ENCODE data around the gene GID8.

GID8 gene

GRCh38 chr20:62897666-62898065, 40.3 kb upstream of the GID8 start:
- peaks cover 49 to 63% of the 10 kb centered on the region in 2 experiments for H3K36me3 ChIP-seq (ENCODE audit: control insufficient read depth in 1 of 2, insufficient read depth in 2 of 2, low read depth in 1 of 2, low read length in 2 of 2)
- no peak overlapping the region for H2BK12ac ChIP-seq (ENCODE audit: low read length in 2 of 2)
- H3K27me3 ChIP-seq (ENCODE audit: control insufficient read depth in 1 of 2, insufficient read depth in 1 of 2, low read length in 2 of 2), result no peaks in the 10 kb centered on the region
- H2AK5ac ChIP-seq (ENCODE audit: low read length, severe bottlenecking), result no peak overlapping the region
- 95% methylated on average over 11 of the region's 11 CpGs for WGBS
- no peak overlapping the region for H3K4ac ChIP-seq (ENCODE audit: low read depth in 1 of 2, low read length in 2 of 2)
- H3K4me1 ChIP-seq (ENCODE audit: control insufficient read depth, insufficient read depth, low read depth, low read length), result peaks cover 23% of the 10 kb centered on the region
- no peak overlapping the region for H3K27ac ChIP-seq (ENCODE audit: low read length, poor library complexity, severe bottlenecking)
- no peak overlapping the region for H3K23ac ChIP-seq (ENCODE audit: low read length in 2 of 2)
- H3K9me3 ChIP-seq (ENCODE audit: control insufficient read depth, low read length), result no peaks in the 10 kb centered on the region
- no peak overlapping the region for H3K9ac ChIP-seq (ENCODE audit: low read length)
- no peak overlapping the region for H2AFZ ChIP-seq (ENCODE audit: low read depth, low read length)
- H4K8ac ChIP-seq (ENCODE audit: low read length), result no peak overlapping the region
- no peak overlapping the region for H2BK120ac ChIP-seq (ENCODE audit: low read depth, low read length)
- H3K18ac ChIP-seq (ENCODE audit: low read depth in 1 of 2, low read length in 2 of 2), result no peak overlapping the region
- peaks cover 35% of the 10 kb centered on the region for H3K79me1 ChIP-seq (replicated peaks; ENCODE audit: low read length, poor library complexity, severe bottlenecking)
- no peak overlapping the region for H2BK15ac ChIP-seq (ENCODE audit: low read depth, poor library complexity, severe bottlenecking)
- no peak overlapping the region for H3K4me2 ChIP-seq (ENCODE audit: low read length, poor library complexity, severe bottlenecking)
- DNase-seq, result no peak
- H2BK5ac ChIP-seq (ENCODE audit: low read depth, low read length, poor library complexity, severe bottlenecking), result no peak overlapping the region
- H4K91ac ChIP-seq (ENCODE audit: low read length), result no peak overlapping the region
- no peak overlapping the region for H3K4me3 ChIP-seq (ENCODE audit: insufficient read depth in 1 of 2, low read depth in 1 of 2, low read length in 2 of 2)
- H3K14ac ChIP-seq (ENCODE audit: low read length in 2 of 2), result no peak overlapping the region

DNA sequence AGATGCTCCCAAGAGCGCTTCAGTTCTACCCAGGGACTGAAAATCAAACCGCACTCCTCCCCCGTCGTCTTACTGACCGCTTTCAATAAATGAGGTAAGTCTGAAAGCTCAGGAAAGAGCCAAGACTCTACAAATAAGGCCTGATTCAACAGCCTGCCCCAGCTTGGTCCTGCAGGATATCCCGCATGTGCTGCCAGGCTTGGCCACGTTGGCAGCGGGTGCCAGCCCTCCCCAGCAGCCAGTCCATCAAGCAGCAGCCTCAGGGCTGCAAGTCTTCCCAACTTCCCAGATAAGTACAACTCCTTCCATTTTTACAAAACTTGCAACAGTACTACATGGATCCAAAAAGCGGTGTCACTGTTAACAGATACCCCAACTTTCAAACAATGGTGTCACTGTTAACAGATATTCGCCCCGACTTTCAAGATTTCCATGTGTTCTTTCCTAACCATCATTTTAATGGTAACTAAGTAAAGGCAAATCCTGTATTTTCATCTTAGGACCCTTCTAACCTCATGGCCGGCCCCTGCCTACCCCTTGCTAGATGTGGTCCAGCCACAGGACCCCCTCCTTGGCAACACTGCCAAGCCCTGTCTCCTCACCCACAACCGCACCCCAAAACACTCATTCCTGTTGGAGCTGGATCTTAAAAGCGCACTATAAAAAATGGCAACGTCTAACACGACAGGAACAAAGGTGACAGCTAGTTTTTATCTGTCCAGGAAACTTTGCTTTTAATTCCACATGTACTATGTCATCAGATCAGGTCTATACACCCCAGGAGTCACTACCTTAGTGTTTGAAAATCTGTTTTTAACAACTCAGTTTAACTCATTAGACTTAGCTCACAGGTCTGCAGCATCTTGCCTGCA, 39.6 kb upstream of the GID8 start:
- no peak for DNase-seq
- Histone ChIP-seq H2BK12ac (ENCODE audit: low read length in 2 of 2) (no peak overlapping the region), H3K4me1 (ENCODE audit: control insufficient read depth, insufficient read depth, low read depth, low read length) (peaks cover 27% of the 10 kb centered on the region), H2BK120ac (ENCODE audit: low read depth, low read length) (no peak overlapping the region), H3K27ac (ENCODE audit: low read length, poor library complexity, severe bottlenecking) (no peak overlapping the region), H3K9me3 (ENCODE audit: control insufficient read depth, low read length) (no peaks in the 10 kb centered on the region), H4K8ac (ENCODE audit: low read length) (no peak overlapping the region), H2AK5ac (ENCODE audit: low read length, severe bottlenecking) (no peak overlapping the region), H3K27me3 (ENCODE audit: control insufficient read depth in 1 of 2, insufficient read depth in 1 of 2, low read length in 2 of 2) (no peaks in the 10 kb centered on the region), H4K91ac (ENCODE audit: low read length) (no peak overlapping the region), H2BK5ac (ENCODE audit: low read depth, low read length, poor library complexity, severe bottlenecking) (no peak overlapping the region), H3K36me3 (ENCODE audit: control insufficient read depth in 1 of 2, insufficient read depth in 2 of 2, low read depth in 1 of 2, low read length in 2 of 2) (peaks cover 48 to 63% of the 10 kb centered on the region in 2 experiments), H2AFZ (ENCODE audit: low read depth, low read length) (no peak overlapping the region), H3K14ac (ENCODE audit: low read length in 2 of 2) (no peak overlapping the region), H3K4me3 (ENCODE audit: insufficient read depth in 1 of 2, low read depth in 1 of 2, low read length in 2 of 2) (no peak overlapping the region), H3K4ac (ENCODE audit: low read depth in 1 of 2, low read length in 2 of 2) (peak overlapping the region in 1 of 2 experiments; percentile 61), H3K79me1 (replicated peaks; ENCODE audit: low read length, poor library complexity, severe bottlenecking) (peaks cover 35% of the 10 kb centered on the region), H3K23ac (ENCODE audit: low read length in 2 of 2) (no peak overlapping the region), H3K4me2 (ENCODE audit: low read length, poor library complexity, severe bottlenecking) (no peak overlapping the region), H2BK15ac (ENCODE audit: low read depth, poor library complexity, severe bottlenecking) (no peak overlapping the region), H3K9ac (ENCODE audit: low read length) (no peak overlapping the region), H3K18ac (ENCODE audit: low read depth in 1 of 2, low read length in 2 of 2) (no peak overlapping the region)
- 96% methylated on average over 16 of the region's 16 CpGs for WGBS

DNA sequence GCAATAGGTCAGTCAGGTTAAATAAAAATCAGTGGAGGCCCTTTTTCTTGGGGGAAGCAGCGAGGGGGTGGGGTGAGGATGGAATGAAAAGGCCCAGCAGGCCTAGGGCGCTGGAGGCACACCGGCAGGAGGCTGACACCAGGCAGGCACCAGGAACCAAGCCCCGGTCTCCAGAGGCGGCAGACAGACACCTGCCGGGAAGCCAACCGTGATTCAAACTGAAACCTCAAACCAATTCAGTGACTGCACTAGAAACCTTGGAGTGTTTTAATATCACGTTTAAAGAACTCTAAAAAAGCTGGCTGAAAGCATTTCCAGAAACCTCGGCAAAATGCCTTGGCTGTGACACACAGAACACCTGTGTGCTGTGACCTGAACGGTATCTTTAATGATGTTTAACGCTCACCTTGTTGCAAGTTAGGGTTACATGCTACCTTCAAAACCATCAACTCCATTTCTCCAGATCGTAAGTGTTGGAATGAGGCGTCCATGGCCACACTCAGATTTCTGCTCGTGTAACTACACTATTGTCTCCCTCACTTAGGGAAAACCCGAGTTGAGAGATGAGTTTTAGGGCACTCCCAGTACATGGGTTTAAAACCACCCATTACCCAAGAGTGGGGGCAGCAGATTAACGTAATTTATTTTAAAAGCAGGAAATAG, 38.8 kb upstream of the GID8 start:
- no peak overlapping the region for H3K27ac ChIP-seq (ENCODE audit: low read length, poor library complexity, severe bottlenecking)
- H3K4me3 ChIP-seq (ENCODE audit: insufficient read depth in 1 of 2, low read depth in 1 of 2, low read length in 2 of 2), result no peak overlapping the region
- WGBS, result 92% methylated on average over 16 of the region's 16 CpGs
- H3K79me1 ChIP-seq (replicated peaks; ENCODE audit: low read length, poor library complexity, severe bottlenecking), result peaks cover 32% of the 10 kb centered on the region
- no peak overlapping the region for H2BK12ac ChIP-seq (ENCODE audit: low read length in 2 of 2)
- H2BK5ac ChIP-seq (ENCODE audit: low read depth, low read length, poor library complexity, severe bottlenecking), result no peak overlapping the region
- H3K27me3 ChIP-seq (ENCODE audit: control insufficient read depth in 1 of 2, insufficient read depth in 1 of 2, low read length in 2 of 2), result no peaks in the 10 kb centered on the region
- H4K8ac ChIP-seq (ENCODE audit: low read length), result no peak overlapping the region
- H2AK5ac ChIP-seq (ENCODE audit: low read length, severe bottlenecking), result no peak overlapping the region
- no peak overlapping the region for H4K91ac ChIP-seq (ENCODE audit: low read length)
- H3K4me1 ChIP-seq (ENCODE audit: control insufficient read depth, insufficient read depth, low read depth, low read length), result peaks cover 31% of the 10 kb centered on the region
- H3K4ac ChIP-seq (ENCODE audit: low read depth in 1 of 2, low read length in 2 of 2), result no peak overlapping the region
- H3K18ac ChIP-seq (ENCODE audit: low read depth in 1 of 2, low read length in 2 of 2), result no peak overlapping the region
- H3K9me3 ChIP-seq (ENCODE audit: control insufficient read depth, low read length), result no peaks in the 10 kb centered on the region
- H3K36me3 ChIP-seq (ENCODE audit: control insufficient read depth in 1 of 2, insufficient read depth in 2 of 2, low read depth in 1 of 2, low read length in 2 of 2), result peaks cover 42 to 63% of the 10 kb centered on the region in 2 experiments
- no peak for DNase-seq
- peak overlapping the region; percentile 35 for H3K9ac ChIP-seq (ENCODE audit: low read length)
- H2BK15ac ChIP-seq (ENCODE audit: low read depth, poor library complexity, severe bottlenecking), result no peak overlapping the region
- H2BK120ac ChIP-seq (ENCODE audit: low read depth, low read length), result no peak overlapping the region
- H2AFZ ChIP-seq (ENCODE audit: low read depth, low read length), result no peak overlapping the region
- no peak overlapping the region for H3K23ac ChIP-seq (ENCODE audit: low read length in 2 of 2)
- H3K14ac ChIP-seq (ENCODE audit: low read length in 2 of 2), result no peak overlapping the region
- no peak overlapping the region for H3K4me2 ChIP-seq (ENCODE audit: low read length, poor library complexity, severe bottlenecking)

DNA sequence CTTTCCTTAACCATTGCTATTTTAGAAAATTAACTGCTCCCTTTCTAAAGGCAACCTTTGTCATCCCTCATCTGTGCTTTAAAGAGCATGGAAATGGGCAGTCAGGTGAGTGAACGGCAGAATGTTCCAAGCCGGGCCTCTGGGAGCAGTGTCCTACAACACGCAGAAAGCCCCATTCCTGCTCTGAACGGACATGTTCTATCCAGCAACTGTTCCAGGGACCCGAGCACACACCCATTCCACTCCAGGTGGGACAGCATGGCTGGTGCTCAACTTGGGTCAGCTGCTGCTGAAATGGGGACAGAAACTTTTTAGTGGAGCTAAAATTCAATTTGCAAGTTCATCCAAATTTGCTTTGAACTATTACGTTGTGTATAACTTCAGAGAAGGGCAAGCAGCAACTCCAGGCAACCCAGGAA, 38.3 kb upstream of the GID8 start:
- Histone ChIP-seq H2BK120ac (ENCODE audit: low read depth, low read length) (no peak overlapping the region), H3K27ac (ENCODE audit: low read length, poor library complexity, severe bottlenecking) (no peak overlapping the region), H3K4ac (ENCODE audit: low read depth in 1 of 2, low read length in 2 of 2) (no peak overlapping the region), H3K36me3 (ENCODE audit: control insufficient read depth in 1 of 2, insufficient read depth in 2 of 2, low read depth in 1 of 2, low read length in 2 of 2) (peaks cover 38 to 62% of the 10 kb centered on the region in 2 experiments), H2AK5ac (ENCODE audit: low read length, severe bottlenecking) (no peak overlapping the region), H3K4me1 (ENCODE audit: control insufficient read depth, insufficient read depth, low read depth, low read length) (peaks cover 31% of the 10 kb centered on the region), H3K9ac (ENCODE audit: low read length) (peak overlapping the region; percentile 35), H2AFZ (ENCODE audit: low read depth, low read length) (no peak overlapping the region), H3K14ac (ENCODE audit: low read length in 2 of 2) (no peak overlapping the region), H3K79me1 (replicated peaks; ENCODE audit: low read length, poor library complexity, severe bottlenecking) (peaks cover 30% of the 10 kb centered on the region), H4K91ac (ENCODE audit: low read length) (no peak overlapping the region), H3K4me3 (ENCODE audit: insufficient read depth in 1 of 2, low read depth in 1 of 2, low read length in 2 of 2) (no peak overlapping the region), H2BK12ac (ENCODE audit: low read length in 2 of 2) (no peak overlapping the region), H3K4me2 (ENCODE audit: low read length, poor library complexity, severe bottlenecking) (no peak overlapping the region), H3K27me3 (ENCODE audit: control insufficient read depth in 1 of 2, insufficient read depth in 1 of 2, low read length in 2 of 2) (no peaks in the 10 kb centered on the region), H2BK5ac (ENCODE audit: low read depth, low read length, poor library complexity, severe bottlenecking) (no peak overlapping the region), H2BK15ac (ENCODE audit: low read depth, poor library complexity, severe bottlenecking) (no peak overlapping the region), H3K23ac (ENCODE audit: low read length in 2 of 2) (no peak overlapping the region), H3K9me3 (ENCODE audit: control insufficient read depth, low read length) (no peaks in the 10 kb centered on the region), H4K8ac (ENCODE audit: low read length) (peak overlapping the region; percentile 19), H3K18ac (ENCODE audit: low read depth in 1 of 2, low read length in 2 of 2) (no peak overlapping the region)
- WGBS, result 88% methylated on average over 6 of the region's 6 CpGs
- DNase-seq, result no peak
